Endothelial cell of umbilical vein (primary cell): ENCODE data around the gene TRPM3. TPM values are rescaled to one million over a fixed set of nuclear protein-coding genes. Genes with fewer than 3 reads are reported as not detected.

Source experiments
- BruUV-seq: library from RNA; stranded (reverse); fragments of 400-500 nt; replicated peaks from 2 replicates; lab custom pipeline; 2021; lab: Mats Ljungman, UMichigan
- CTCF ChIA-PET: fragments of 300-600, 350-600 bp; sonication (Branson Sonifier 250); formaldehyde crosslinking; loops from one replicate; lab custom pipeline; 2021; ENCODE audit warnings: antibody characterized with exemption, inconsistent platforms; lab: Charles Lee
- POLR2A ChIA-PET: fragments of 300-600, 350-600 bp; sonication (Branson Sonifier 250); formaldehyde crosslinking; loops from one replicate; lab custom pipeline; 2021; ENCODE audit warnings: antibody characterized with exemption, inconsistent platforms; lab: Charles Lee
- DNase-seq: peaks from one replicate; pipeline ENCODE4 v3.0.0-alpha.2; 2011; ENCODE audit warnings: low read depth, low spot score
- FAIRE-seq: peaks from 2 replicates; lab custom pipeline; 2011; peaks lifted over from hg19 to GRCh38; lab: Jason Lieb, UNC
- H2AFZ ChIP-seq: 2 replicates; pipeline ENCODE4 v1.6.0; 2012; ENCODE audit warnings: low read depth, low read length, control low read depth, inconsistent platforms
- H3K27ac ChIP-seq: 2 replicates; pipeline ENCODE4 v1.5.1; 2011; ENCODE audit warnings: low read depth, mild to moderate bottlenecking, control low read depth, low read length, moderate library complexity; ENCODE audit not compliant: insufficient read depth
- H3K27me3 ChIP-seq, 2 experiments: 2 replicates each; pipeline versions ENCODE4 v1.6.0 to v1.6.1; 2011; ENCODE audit warnings: low read length in 2 of 2, mixed read lengths in 1 of 2; ENCODE audit not compliant: control insufficient read depth in 2 of 2, insufficient read depth in 2 of 2
- H3K36me3 ChIP-seq, 2 experiments: 2 replicates in 1 of 2; 3 replicates in 1 of 2; pipeline ENCODE4 v1.5.1; 2011; ENCODE audit warnings: low read length in 2 of 2, mild to moderate bottlenecking in 1 of 2, moderate library complexity in 1 of 2; ENCODE audit not compliant: control insufficient read depth in 2 of 2, insufficient read depth in 2 of 2; ENCODE audit errors: extremely low read depth in 1 of 2
- H3K4me1 ChIP-seq: 3 replicates; pipeline ENCODE4 v1.5.1; 2011; ENCODE audit warnings: mild to moderate bottlenecking, low read length; ENCODE audit not compliant: control insufficient read depth, insufficient read depth; ENCODE audit errors: extremely low read depth
- H3K4me2 ChIP-seq: 2 replicates; pipeline ENCODE4 v1.6.1; 2011; ENCODE audit warnings: low read length, control low read depth, mixed read lengths; ENCODE audit not compliant: insufficient read depth
- H3K4me3 ChIP-seq, 3 experiments: fragments of 200-600 bp in 1 of 3; sonication (generic), shearing (Covaris generic) in 1 of 3; replicated peaks in 1 of 3; 2 replicates each; pipeline ENCODE4 v1.5.1; 2011 to 2016; ENCODE audit warnings: control low read depth in 3 of 3, low read length in 3 of 3, mild to moderate bottlenecking in 2 of 3, inconsistent platforms in 1 of 3, low read depth in 1 of 3, moderate library complexity in 1 of 3; ENCODE audit not compliant: insufficient read depth in 1 of 3
- H3K79me2 ChIP-seq: 2 replicates; pipeline ENCODE4 v1.6.0; 2012; ENCODE audit warnings: low read length, inconsistent platforms; ENCODE audit not compliant: control insufficient read depth, insufficient read depth
- H3K9ac ChIP-seq: replicated peaks from 2 replicates; pipeline ENCODE3; 2011; ENCODE audit warnings: low read length, control low read depth; ENCODE audit not compliant: insufficient read depth; ENCODE audit errors: extremely low read depth
- H3K9me1 ChIP-seq: replicated peaks from 3 replicates; pipeline ENCODE4 v1.6.0; 2011; ENCODE audit warnings: mild to moderate bottlenecking, low read length; ENCODE audit not compliant: control insufficient read depth, insufficient read depth; ENCODE audit errors: extremely low read depth
- H3K9me3 ChIP-seq: replicated peaks from 2 replicates; pipeline ENCODE4 v1.5.1; 2012; ENCODE audit warnings: low read length, inconsistent platforms; ENCODE audit not compliant: control insufficient read depth, insufficient read depth
- H4K20me1 ChIP-seq: replicated peaks from 2 replicates; pipeline ENCODE3; 2011; ENCODE audit warnings: mild to moderate bottlenecking, low read length; ENCODE audit not compliant: control insufficient read depth, insufficient read depth; ENCODE audit errors: extremely low read depth
- EZH2 ChIP-seq: IDR thresholded peaks from 2 replicates; pipeline ENCODE4 v1.6.1; 2012; ENCODE audit warnings: borderline replicate concordance, low read depth, mild to moderate bottlenecking, moderate library complexity, low read length, inconsistent platforms; ENCODE audit not compliant: severe bottlenecking
- FOS ChIP-seq: IDR thresholded peaks from 2 replicates; pipeline ENCODE4 v1.6.1; 2011; ENCODE audit warnings: mild to moderate bottlenecking, low read length, moderate library complexity, borderline replicate concordance; ENCODE audit not compliant: insufficient read depth
- GATA2 ChIP-seq: IDR thresholded peaks from 2 replicates; pipeline ENCODE4 v1.7.0; 2011; ENCODE audit warnings: low read depth, mild to moderate bottlenecking, moderate library complexity, mixed read lengths, low read length; ENCODE audit not compliant: insufficient read length, insufficient read depth
- JUN ChIP-seq: IDR thresholded peaks from 2 replicates; pipeline ENCODE4 v1.6.1; 2011; ENCODE audit warnings: borderline replicate concordance, low read depth; ENCODE audit not compliant: insufficient read length, insufficient read depth
- MYC ChIP-seq: IDR thresholded peaks from one replicate; pipeline ENCODE4 v1.6.1; 2011; ENCODE audit warnings: mild to moderate bottlenecking, low read depth, low read length
- POLR2A ChIP-seq: IDR thresholded peaks from 2 replicates; pipeline ENCODE4 v1.6.1; 2012; ENCODE audit warnings: low read depth, mild to moderate bottlenecking, control low read depth, low read length
- POLR2AphosphoS5 ChIP-seq: IDR thresholded peaks from 2 replicates; pipeline ENCODE4 v1.6.1; 2012; ENCODE audit warnings: low read depth, mild to moderate bottlenecking, control low read depth, low read length, moderate library complexity; ENCODE audit not compliant: insufficient read depth
- dilution Hi-C: fragments of 300-500 bp; cut with MboI; formaldehyde crosslinking; loops from one replicate; pipeline ENCODE4 v1.15.0; 2019; ENCODE audit warnings: low sequenced_read_pairs; ENCODE audit not compliant: extremely low pct_ligation_motif_present
- intact Hi-C: fragments of 100-400 bp; cut with micrococcal nuclease; formaldehyde crosslinking; loops from one replicate; pipeline ENCODE4 v1.10.0; 2022
- polyA plus RNA-seq, 4 experiments: library from polyadenylated mRNA; depleted of rRNA in 3 of 4; stranded (reverse) in 3 of 4; unstranded in 1 of 4; fragments of >200 nt; gene quantifications; 2 replicates each; pipeline versions ENCODE4 v1.2.1 to v1.2.3, GENCODE V29; 2011 to 2012; ENCODE audit warnings: missing spikeins in 1 of 4
- total RNA-seq: library from RNA; stranded (reverse); gene quantifications from 2 replicates; pipeline ENCODE4 v1.2.3, GENCODE V29; 2021
- TF ChIP-seq, protein P1 (sequence below), 2 donors: IDR thresholded peaks; 1 replicate in 1 of 2; 2 replicates in 1 of 2; pipeline ENCODE4 v1.5.1; 2011; ENCODE audit warnings: low read length in 2 of 2, mild to moderate bottlenecking in 2 of 2, moderate library complexity in 2 of 2, control low read depth in 1 of 2, inconsistent platforms in 1 of 2, low read depth in 1 of 2; ENCODE audit not compliant: insufficient read depth in 1 of 2; ENCODE audit errors: extremely low read depth in 1 of 2
- TF ChIP-seq, protein P2 (sequence below): IDR thresholded peaks from 2 replicates; pipeline ENCODE4 v1.6.1; 2011; ENCODE audit not compliant: insufficient read depth, insufficient read length

The TRPM3 gene
- total and polyA plus RNA-seq, 2 donors (not counting 3 experiments of a cell fraction or from before 2014, with no cell fraction given), result 0.17 to 0.33 TPM

DNA sequence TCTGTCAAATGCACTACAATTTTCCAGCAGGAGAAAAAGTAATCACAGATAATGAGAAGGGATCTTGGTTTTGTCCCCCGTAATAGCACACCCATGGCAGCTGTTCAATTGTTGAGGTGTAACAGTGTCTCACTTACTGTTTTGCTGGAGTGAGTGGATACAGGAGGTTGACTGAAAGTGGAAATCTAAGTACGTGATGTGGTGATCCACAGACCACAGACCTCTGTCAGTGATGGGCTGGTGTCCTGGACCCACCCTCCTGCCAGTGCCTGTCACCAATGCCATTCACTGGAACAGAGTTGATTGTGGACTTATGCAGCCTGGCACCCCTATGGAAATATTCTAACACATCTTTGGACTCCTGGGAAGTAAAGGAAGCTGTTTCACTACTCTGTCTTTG, 261.7 kb downstream of the TRPM3 start:
- Histone ChIP-seq H3K79me2 (no peaks in the 10 kb centered on the region), H3K9ac (no peak overlapping the region), H3K4me2 (no peak overlapping the region), H3K27me3 (no peaks in the 10 kb centered on the region), H4K20me1 (no peaks in the 10 kb centered on the region), H3K9me3 (no peaks in the 10 kb centered on the region), H3K4me3 (no peak overlapping the region), H3K36me3 (no peaks in the 10 kb centered on the region), H2AFZ (no peak overlapping the region), H3K27ac (no peak overlapping the region), H3K9me1 (no peaks in the 10 kb centered on the region), H3K4me1 (no peaks in the 10 kb centered on the region)
- ChIA-PET POLR2A (no interaction called here), CTCF (no interaction called here)
- dilution Hi-C loops, result no loop called here
- DNase-seq (no peak), FAIRE-seq (no peak)
- TF ChIP-seq POLR2AphosphoS5, result no peak
- no peak for TF ChIP-seq POLR2A
- TF ChIP-seq FOS, result no peak
- TF ChIP-seq, protein P1, sequence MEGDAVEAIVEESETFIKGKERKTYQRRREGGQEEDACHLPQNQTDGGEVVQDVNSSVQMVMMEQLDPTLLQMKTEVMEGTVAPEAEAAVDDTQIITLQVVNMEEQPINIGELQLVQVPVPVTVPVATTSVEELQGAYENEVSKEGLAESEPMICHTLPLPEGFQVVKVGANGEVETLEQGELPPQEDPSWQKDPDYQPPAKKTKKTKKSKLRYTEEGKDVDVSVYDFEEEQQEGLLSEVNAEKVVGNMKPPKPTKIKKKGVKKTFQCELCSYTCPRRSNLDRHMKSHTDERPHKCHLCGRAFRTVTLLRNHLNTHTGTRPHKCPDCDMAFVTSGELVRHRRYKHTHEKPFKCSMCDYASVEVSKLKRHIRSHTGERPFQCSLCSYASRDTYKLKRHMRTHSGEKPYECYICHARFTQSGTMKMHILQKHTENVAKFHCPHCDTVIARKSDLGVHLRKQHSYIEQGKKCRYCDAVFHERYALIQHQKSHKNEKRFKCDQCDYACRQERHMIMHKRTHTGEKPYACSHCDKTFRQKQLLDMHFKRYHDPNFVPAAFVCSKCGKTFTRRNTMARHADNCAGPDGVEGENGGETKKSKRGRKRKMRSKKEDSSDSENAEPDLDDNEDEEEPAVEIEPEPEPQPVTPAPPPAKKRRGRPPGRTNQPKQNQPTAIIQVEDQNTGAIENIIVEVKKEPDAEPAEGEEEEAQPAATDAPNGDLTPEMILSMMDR (IDR thresholded peaks at IDR 0.05; ENCODE audit: extremely low read depth in 1 of 2, insufficient read depth in 1 of 2, low read depth in 1 of 2, low read length in 2 of 2), result no peak
- BruUV-seq, result no TSS peak
- intact Hi-C loops, result no loop called here

DNA sequence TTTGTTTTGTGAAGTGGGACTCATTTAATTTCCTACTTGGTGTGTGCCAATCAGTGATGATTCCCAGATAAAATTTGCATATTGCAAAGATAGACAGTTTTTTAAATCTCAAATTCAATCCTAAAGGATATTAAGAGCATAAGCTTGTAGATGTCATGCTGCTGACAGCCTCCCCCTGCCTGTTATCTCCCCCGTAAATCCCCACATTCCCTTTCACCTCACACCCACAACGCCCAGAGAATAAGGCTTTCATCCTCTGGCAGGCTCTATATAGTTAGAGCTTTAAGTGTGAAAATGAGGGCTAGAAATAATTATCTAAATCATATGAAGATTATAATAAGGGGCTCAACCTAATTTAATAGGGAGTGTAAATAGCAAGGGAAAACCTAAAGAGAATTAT, 265.0 kb downstream of the TRPM3 start:
- no peaks in the 10 kb centered on the region for H3K9me1 ChIP-seq

More for the DNA sequence above, 265.0 kb downstream of the TRPM3 start:
- H3K9me3 ChIP-seq, result no peaks in the 10 kb centered on the region
- no peak overlapping the region for H3K27ac ChIP-seq
- H3K4me2 ChIP-seq, result no peak overlapping the region
- H3K79me2 ChIP-seq, result no peaks in the 10 kb centered on the region
- dilution Hi-C loops, result no loop called here
- H3K4me3 ChIP-seq, result no peak overlapping the region
- no peaks in the 10 kb centered on the region for H4K20me1 ChIP-seq
- no peak for DNase-seq
- H3K4me1 ChIP-seq, result no peaks in the 10 kb centered on the region
- no peaks in the 10 kb centered on the region for H3K36me3 ChIP-seq
- TF ChIP-seq FOS (no peak), POLR2AphosphoS5 (no peak), POLR2A (no peak), EZH2 (no peak), JUN (no peak), GATA2 (no peak), MYC (no peak)
- TF ChIP-seq, protein P1 (IDR thresholded peaks at IDR 0.05; ENCODE audit: extremely low read depth in 1 of 2, insufficient read depth in 1 of 2, low read depth in 1 of 2, low read length in 2 of 2), result no peak
- TF ChIP-seq, protein P2, sequence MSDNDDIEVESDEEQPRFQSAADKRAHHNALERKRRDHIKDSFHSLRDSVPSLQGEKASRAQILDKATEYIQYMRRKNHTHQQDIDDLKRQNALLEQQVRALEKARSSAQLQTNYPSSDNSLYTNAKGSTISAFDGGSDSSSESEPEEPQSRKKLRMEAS, result no peak
- intact Hi-C loops, result no loop called here
- BruUV-seq, result no TSS peak
- no peak for FAIRE-seq
- POLR2A ChIA-PET, result no interaction called here
- no peak overlapping the region for H2AFZ ChIP-seq
- no peak overlapping the region for H3K9ac ChIP-seq
- no peaks in the 10 kb centered on the region for H3K27me3 ChIP-seq
- CTCF ChIA-PET, result interaction anchor here (1.1 to 2.1 kb wide), 3 partner anchors 9 to 216 kb away, joined by 3 to 5 read pairs (median 3); no protein-coding TSS in a partner anchor
